ENCODE data around the gene ANKRD60.

Gene ANKRD60

DNA sequence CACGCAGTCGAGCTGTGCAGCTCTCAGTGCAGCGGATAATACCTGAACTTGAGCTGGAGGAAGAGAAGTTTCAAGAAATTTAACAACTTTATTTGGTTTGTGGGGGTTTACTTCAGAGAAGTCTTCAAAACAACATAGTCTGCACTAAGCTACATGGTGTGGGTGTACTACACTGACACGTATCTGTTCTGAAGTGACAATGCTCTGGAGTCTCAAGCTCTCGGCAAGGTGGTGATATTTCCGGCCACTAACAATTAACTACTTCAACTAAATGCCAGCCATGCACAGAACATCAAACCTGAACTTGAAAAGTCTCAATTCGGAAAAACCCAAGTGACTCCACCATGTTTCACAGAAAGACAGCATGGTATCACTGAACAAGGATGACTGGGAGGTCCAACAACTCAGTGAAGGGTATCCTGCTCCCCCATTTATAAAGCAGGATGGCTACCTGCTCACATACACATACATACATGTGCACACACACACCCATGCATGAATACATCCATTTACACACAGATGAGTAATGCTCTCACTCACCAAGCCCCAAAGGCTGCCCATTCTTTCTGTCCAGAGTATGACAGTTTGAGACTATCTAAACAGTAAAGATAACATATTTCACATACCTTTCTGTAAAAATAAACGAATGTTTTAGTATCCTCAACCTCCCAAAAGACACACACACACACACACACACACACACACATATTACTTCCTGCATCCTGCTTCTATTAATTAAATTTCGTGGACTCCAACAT is 15.4 kb upstream of the ANKRD60 start:
- H3K4me1 ChIP-seq (ENCODE audit: control insufficient read depth in 1 of 2, insufficient read depth in 1 of 2, low read depth in 1 of 2, low read length in 1 of 2): no peaks in the 10 kb centered on the region
- H3K27ac ChIP-seq: no peak overlapping the region
- H3K27me3 ChIP-seq: no peaks in the 10 kb centered on the region
- TF ChIP-seq, protein P1, sequence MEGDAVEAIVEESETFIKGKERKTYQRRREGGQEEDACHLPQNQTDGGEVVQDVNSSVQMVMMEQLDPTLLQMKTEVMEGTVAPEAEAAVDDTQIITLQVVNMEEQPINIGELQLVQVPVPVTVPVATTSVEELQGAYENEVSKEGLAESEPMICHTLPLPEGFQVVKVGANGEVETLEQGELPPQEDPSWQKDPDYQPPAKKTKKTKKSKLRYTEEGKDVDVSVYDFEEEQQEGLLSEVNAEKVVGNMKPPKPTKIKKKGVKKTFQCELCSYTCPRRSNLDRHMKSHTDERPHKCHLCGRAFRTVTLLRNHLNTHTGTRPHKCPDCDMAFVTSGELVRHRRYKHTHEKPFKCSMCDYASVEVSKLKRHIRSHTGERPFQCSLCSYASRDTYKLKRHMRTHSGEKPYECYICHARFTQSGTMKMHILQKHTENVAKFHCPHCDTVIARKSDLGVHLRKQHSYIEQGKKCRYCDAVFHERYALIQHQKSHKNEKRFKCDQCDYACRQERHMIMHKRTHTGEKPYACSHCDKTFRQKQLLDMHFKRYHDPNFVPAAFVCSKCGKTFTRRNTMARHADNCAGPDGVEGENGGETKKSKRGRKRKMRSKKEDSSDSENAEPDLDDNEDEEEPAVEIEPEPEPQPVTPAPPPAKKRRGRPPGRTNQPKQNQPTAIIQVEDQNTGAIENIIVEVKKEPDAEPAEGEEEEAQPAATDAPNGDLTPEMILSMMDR (IDR thresholded peaks at IDR 0.05): no peak
- H3K4me3 ChIP-seq (ENCODE audit: low read depth in 1 of 2, low read length in 1 of 2): no peak overlapping the region
- H3K9me3 ChIP-seq: no peaks in the 10 kb centered on the region
- H3K36me3 ChIP-seq: peaks cover 99% of the 10 kb centered on the region

DNA sequence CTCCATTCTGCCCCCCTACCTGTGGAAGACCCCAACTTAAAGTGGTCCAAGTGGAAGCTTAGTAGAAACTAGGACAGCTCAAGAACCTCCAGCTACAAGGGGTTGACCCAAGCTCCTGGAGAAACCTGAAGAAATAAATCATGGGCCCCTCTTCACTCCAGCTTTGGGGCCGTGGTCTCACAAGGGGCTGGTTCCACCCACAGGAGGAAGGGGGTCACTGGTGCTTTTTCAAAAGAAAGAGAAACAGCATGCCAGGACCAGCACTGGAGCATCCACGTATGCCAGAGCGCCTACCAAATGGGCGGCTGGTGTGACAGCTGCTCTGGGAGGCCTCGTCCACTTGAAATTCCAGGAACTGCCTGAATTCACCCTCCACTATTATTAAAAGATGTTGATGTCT is 14.4 kb upstream of the ANKRD60 start:
- peaks cover 100% of the 10 kb centered on the region for H3K36me3 ChIP-seq
- H3K4me3 ChIP-seq (ENCODE audit: low read depth in 1 of 2, low read length in 1 of 2): no peak overlapping the region
- no peaks in the 10 kb centered on the region for H3K9me3 ChIP-seq
- no peak overlapping the region for H3K27ac ChIP-seq
- no peaks in the 10 kb centered on the region for H3K27me3 ChIP-seq
- TF ChIP-seq, protein P1 (IDR thresholded peaks at IDR 0.05): no peak
- H3K4me1 ChIP-seq (ENCODE audit: control insufficient read depth in 1 of 2, insufficient read depth in 1 of 2, low read depth in 1 of 2, low read length in 1 of 2): no peaks in the 10 kb centered on the region

DNA sequence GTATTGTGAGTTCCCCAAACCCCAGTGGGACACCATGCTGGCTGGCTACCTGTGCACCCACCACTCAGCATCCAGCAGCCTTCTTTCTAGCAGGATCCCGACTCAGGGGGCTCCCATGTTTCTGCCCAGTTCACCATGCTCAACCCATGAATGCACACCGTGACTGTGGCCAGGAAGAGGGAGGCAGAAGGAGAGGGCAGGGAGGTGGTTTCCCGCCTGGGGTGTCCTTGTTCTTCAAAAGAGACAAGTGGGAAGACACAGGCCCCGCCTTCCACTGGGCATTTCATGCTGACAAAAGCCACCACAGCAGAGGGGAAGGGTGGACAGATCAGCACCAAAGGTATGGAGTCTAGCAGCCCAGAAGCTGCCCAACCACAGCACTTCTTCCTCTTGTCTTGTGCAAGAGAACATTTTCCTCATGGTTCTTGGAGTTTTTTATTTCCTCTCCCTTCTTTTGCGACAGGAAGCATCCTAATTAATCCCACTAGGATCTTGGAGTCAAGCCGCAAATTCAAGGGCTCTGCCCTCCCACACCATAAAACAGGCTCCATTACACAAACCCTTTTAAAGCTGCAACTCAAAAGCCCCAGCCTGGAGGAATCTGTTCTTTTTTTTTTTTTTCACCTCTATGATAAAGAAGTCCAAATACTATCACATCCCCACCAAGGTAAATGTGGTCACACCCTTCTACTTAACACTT is 13.5 kb upstream of the ANKRD60 start:
- Histone ChIP-seq H3K4me3 (ENCODE audit: low read depth in 1 of 2, low read length in 1 of 2) (no peak overlapping the region), H3K27ac (no peak overlapping the region), H3K4me1 (ENCODE audit: control insufficient read depth in 1 of 2, insufficient read depth in 1 of 2, low read depth in 1 of 2, low read length in 1 of 2) (peaks cover 2 to 3% of the 10 kb centered on the region in 2 experiments), H3K27me3 (no peaks in the 10 kb centered on the region), H3K36me3 (peaks cover 96% of the 10 kb centered on the region), H3K9me3 (no peaks in the 10 kb centered on the region)
- TF ChIP-seq, protein P1 (IDR thresholded peaks at IDR 0.05): no peak

DNA sequence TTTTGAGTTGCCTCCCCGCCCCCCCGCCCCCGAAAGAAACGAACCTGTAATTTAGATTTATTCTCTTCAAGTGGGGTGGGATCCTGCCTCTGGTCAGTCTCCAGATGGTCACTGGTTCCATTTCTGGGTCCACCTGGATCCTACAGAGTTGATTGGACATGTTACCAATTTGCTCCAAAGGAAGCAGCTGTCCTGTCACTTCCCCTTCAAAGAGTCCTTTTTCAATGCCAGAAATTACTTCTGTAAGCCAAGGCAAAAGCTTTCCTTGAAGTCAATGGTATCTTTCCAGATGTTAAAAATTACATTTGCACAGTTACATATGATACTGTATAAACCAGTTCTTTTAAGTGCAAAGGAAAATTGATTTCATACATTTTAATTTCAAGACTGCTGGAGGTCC is 12.0 kb upstream of the ANKRD60 start:
- peaks cover 9 to 12% of the 10 kb centered on the region in 2 experiments for H3K4me1 ChIP-seq (ENCODE audit: control insufficient read depth in 1 of 2, insufficient read depth in 1 of 2, low read depth in 1 of 2, low read length in 1 of 2)
- H3K36me3 ChIP-seq: peaks cover 81% of the 10 kb centered on the region
- TF ChIP-seq, protein P1 (IDR thresholded peaks at IDR 0.05): no peak
- no peak overlapping the region for H3K4me3 ChIP-seq (ENCODE audit: low read depth in 1 of 2, low read length in 1 of 2)
- no peaks in the 10 kb centered on the region for H3K9me3 ChIP-seq
- H3K27me3 ChIP-seq: peaks cover 12% of the 10 kb centered on the region
- H3K27ac ChIP-seq: no peak overlapping the region

DNA sequence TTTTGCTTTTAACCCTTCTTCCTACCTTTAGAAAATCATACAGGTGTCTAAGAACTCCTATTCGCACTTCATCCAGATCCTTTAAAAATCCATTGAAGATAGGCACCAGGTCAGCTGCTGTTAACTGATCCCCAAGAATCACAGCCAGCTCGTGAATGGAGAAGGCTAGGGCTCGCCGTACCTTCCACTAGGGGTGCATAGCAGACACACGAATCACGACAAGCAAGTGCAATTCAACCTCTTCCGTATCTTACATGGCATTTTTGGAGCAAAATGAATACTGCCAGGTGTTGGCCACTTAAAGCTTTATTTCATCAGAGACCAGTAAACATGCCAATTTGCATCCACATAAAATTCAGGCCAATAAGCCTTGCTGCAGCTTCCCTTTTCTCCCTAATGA is 10.8 kb upstream of the ANKRD60 start:
- TF ChIP-seq, protein P1 (IDR thresholded peaks at IDR 0.05): no peak
- peaks cover 80% of the 10 kb centered on the region for H3K36me3 ChIP-seq
- no peak overlapping the region for H3K4me3 ChIP-seq (ENCODE audit: low read depth in 1 of 2, low read length in 1 of 2)
- H3K27me3 ChIP-seq: peaks cover 24% of the 10 kb centered on the region
- no peaks in the 10 kb centered on the region for H3K9me3 ChIP-seq
- H3K27ac ChIP-seq: no peak overlapping the region
- peaks cover 9 to 12% of the 10 kb centered on the region in 2 experiments for H3K4me1 ChIP-seq (ENCODE audit: control insufficient read depth in 1 of 2, insufficient read depth in 1 of 2, low read depth in 1 of 2, low read length in 1 of 2)

Measured in neutrophil (primary cell).